ENCODE results near the gene C5orf52. TPM values are rescaled to one million over a fixed set of nuclear protein-coding genes. Genes with fewer than 3 reads are reported as not detected.

Gene C5orf52
- total RNA-seq, 4 donors from 2014 or later = not detected

Other genes with a start within 250 kb of the C5orf52 start
- under 1 TPM in 2 of 4 donors, not detected in 2; 0.14 to 0.43 TPM for gene NIPAL4, start 211.3 kb upstream of the C5orf52 start, total RNA-seq
- 10 to 100 TPM in 3 of 4 donors, 1 to 10 TPM in 1; 2.4 to 25.6 (median 15.3) TPM for gene ADAM19, start 95.8 kb upstream of the C5orf52 start, total RNA-seq
- not detected for gene SOX30, start 19.1 kb upstream of the C5orf52 start, total RNA-seq
- 10 to 100 TPM in 3 of 4 donors, 1 to 10 TPM in 1; 6.5 to 29.2 (median 19.6) TPM for gene THG1L, start 59.9 kb downstream of the C5orf52 start, total RNA-seq
- 10 to 100 TPM in 1 of 4 donors, 1 to 10 TPM in 3; 2.8 to 14.3 (median 8.7) TPM for gene LSM11, start 72.2 kb downstream of the C5orf52 start, total RNA-seq
- gene CLINT1, start 187.6 kb downstream of the C5orf52 start, total RNA-seq = 10 to 100 TPM; 36.6 to 96.0 (median 55.3) TPM

Data from uterus (tissue), 4 donors.